BJ (cell line): ENCODE measurements around the gene NKAIN2. TPM values are rescaled to one million over a fixed set of nuclear protein-coding genes. Genes with fewer than 3 reads are reported as not detected.
"Not testable (repeated sequence)": the region's sequence is repeated elsewhere in the genome, so short reads cannot be mapped to it uniquely, and the experiment has no call there.

Source experiments
- CTCF ChIA-PET: fragments of 350-600 bp; formaldehyde crosslinking; extraction: SDS; loops from one replicate; lab custom pipeline; 2021; ENCODE audit warnings: antibody characterized with exemption, inconsistent platforms; lab: Yijun Ruan, JAX
- POLR2A ChIA-PET: fragments of 300-600 bp; sonication (Branson Sonifier 250); formaldehyde crosslinking; extraction: SDS; loops from one replicate; lab custom pipeline; 2021; ENCODE audit warnings: antibody characterized with exemption; lab: Charles Lee
- DNase-seq: peaks from one replicate; pipeline ENCODE4 v3.0.0-alpha.2; 2011; ENCODE audit warnings: low read depth
- H3K27me3 ChIP-seq: 2 replicates; pipeline ENCODE4 v1.6.0; 2011; ENCODE audit warnings: low read length; ENCODE audit not compliant: control insufficient read depth, insufficient read depth
- H3K36me3 ChIP-seq: 2 replicates; pipeline ENCODE4 v1.5.1; 2011; ENCODE audit warnings: low read length; ENCODE audit not compliant: control insufficient read depth, insufficient read depth
- H3K4me3 ChIP-seq: 2 replicates; pipeline ENCODE4 v1.5.1; 2011; ENCODE audit warnings: low read depth, mild to moderate bottlenecking, control low read depth, low read length
- CTCF ChIP-seq: IDR thresholded peaks from 2 replicates; pipeline ENCODE4 v1.5.1; 2011; ENCODE audit warnings: low read depth, mild to moderate bottlenecking, control low read depth, inconsistent platforms, low read length, moderate library complexity; ENCODE audit not compliant: insufficient read depth
- polyA plus RNA-seq: library from polyadenylated mRNA; depleted of rRNA; stranded (reverse); fragments of >200 nt; gene quantifications from 2 replicates; pipeline ENCODE4 v1.2.3, GENCODE V29; 2011

Gene NKAIN2
- polyA plus RNA-seq, 1 experiment, result not detected

GRCh38 chr6:124459268-124459667 lies 655.6 kb downstream of the NKAIN2 start:
- Histone ChIP-seq H3K27me3 (no peaks in the 10 kb centered on the region), H3K36me3 (no peaks in the 10 kb centered on the region), H3K4me3 (no peak overlapping the region)
- ChIA-PET CTCF (no interaction called here), POLR2A (no interaction called here)
- TF ChIP-seq CTCF, result no peak
- no peak for DNase-seq

GRCh38 chr6:124462750-124463149 lies 659.1 kb downstream of the NKAIN2 start:
- no peak for TF ChIP-seq CTCF
- POLR2A ChIA-PET, result no interaction called here
- Histone ChIP-seq H3K36me3 (no peaks in the 10 kb centered on the region), H3K27me3 (no peaks in the 10 kb centered on the region), H3K4me3 (no peak overlapping the region)
- CTCF ChIA-PET, result no interaction called here
- DNase-seq, result no peak

- no peak for DNase-seq
- TF ChIP-seq CTCF, result no peak
These were observed 659.6 kb downstream of the NKAIN2 start for GRCh38 chr6:124463271-124463670.

GRCh38 chr6:124464600-124464999 lies 660.9 kb downstream of the NKAIN2 start:
- H3K27me3 ChIP-seq, CTCF ChIA-PET, POLR2A ChIA-PET, H3K36me3 ChIP-seq, H3K4me3 ChIP-seq, DNase-seq: not testable (repeated sequence)

More at GRCh38 chr6:124463271-124463670, 659.6 kb downstream of the NKAIN2 start:
- ChIA-PET POLR2A (no interaction called here), CTCF (no interaction called here)
- no peak overlapping the region for H3K4me3 ChIP-seq
- no peaks in the 10 kb centered on the region for H3K27me3 ChIP-seq
- no peaks in the 10 kb centered on the region for H3K36me3 ChIP-seq

- CTCF ChIA-PET, result no interaction called here
- Histone ChIP-seq H3K4me3 (no peak overlapping the region), H3K27me3 (no peaks in the 10 kb centered on the region), H3K36me3 (no peaks in the 10 kb centered on the region)
- DNase-seq, result no peak
- POLR2A ChIA-PET, result no interaction called here
- no peak for TF ChIP-seq CTCF
These were observed 663.3 kb downstream of the NKAIN2 start for GRCh38 chr6:124466949-124467348.

GRCh38 chr6:124467366-124467765 lies 663.7 kb downstream of the NKAIN2 start:
- ChIA-PET POLR2A (no interaction called here), CTCF (no interaction called here)
- H3K4me3 ChIP-seq, result no peak overlapping the region
- H3K27me3 ChIP-seq, result no peaks in the 10 kb centered on the region
- no peak for TF ChIP-seq CTCF
- no peak for DNase-seq
- H3K36me3 ChIP-seq, result no peaks in the 10 kb centered on the region
